ENCODE measurements around the gene RPL10A.

Gene RPL10A

GRCh38 chr6:35474942-35475570 lies 6.9 kb downstream of the RPL10A start:
- no peak for FAIRE-seq
- no peak for DNase-seq (ENCODE audit: low spot score)

- DNase-seq (ENCODE audit: low spot score), result no peak
- FAIRE-seq, result no peak
These were observed 7.4 kb downstream of the RPL10A start for GRCh38 chr6:35475573-35475972.

GRCh38 chr6:35476004-35476403 lies 7.8 kb downstream of the RPL10A start:
- FAIRE-seq (no peak), DNase-seq (ENCODE audit: low spot score) (no peak)

GRCh38 chr6:35477028-35477427 lies 8.8 kb downstream of the RPL10A start:
- DNase-seq (ENCODE audit: low spot score) (no peak), FAIRE-seq (no peak)

GRCh38 chr6:35477551-35478179 lies 9.5 kb downstream of the RPL10A start:
- DNase-seq (ENCODE audit: low spot score) (no peak), FAIRE-seq (no peak)

GRCh38 chr6:35478259-35478658 lies 10.1 kb downstream of the RPL10A start:
- FAIRE-seq, result no peak

GRCh38 chr6:35480176-35480575 lies 12.0 kb downstream of the RPL10A start:
- no peak for DNase-seq (ENCODE audit: low spot score)
- no peak for FAIRE-seq

More at GRCh38 chr6:35478259-35478658, 10.1 kb downstream of the RPL10A start:
- DNase-seq (ENCODE audit: low spot score), result no peak

- DNase-seq (ENCODE audit: low spot score) (no peak), FAIRE-seq (no peak)
These were observed 13.0 kb downstream of the RPL10A start for GRCh38 chr6:35481226-35481625.

GRCh38 chr6:35483062-35483461 lies 14.9 kb downstream of the RPL10A start:
- no peak for FAIRE-seq
- DNase-seq (ENCODE audit: low spot score), result no peak

GRCh38 chr6:35483490-35483889 lies 15.3 kb downstream of the RPL10A start:
- FAIRE-seq, result no peak
- no peak for DNase-seq (ENCODE audit: low spot score)

GRCh38 chr6:35483893-35484645 lies 15.9 kb downstream of the RPL10A start:
- no peak for FAIRE-seq
- DNase-seq (ENCODE audit: low spot score), result no peak

GRCh38 chr6:35484921-35485392 lies 16.8 kb downstream of the RPL10A start:
- no peak for FAIRE-seq

GRCh38 chr6:35485402-35485877 lies 17.2 kb downstream of the RPL10A start:
- FAIRE-seq, result no peak
- DNase-seq (ENCODE audit: low spot score), result no peak

More at GRCh38 chr6:35484921-35485392, 16.8 kb downstream of the RPL10A start:
- DNase-seq (ENCODE audit: low spot score), result peak; percentile 9

GRCh38 chr6:35486005-35486925 lies 18.1 kb downstream of the RPL10A start:
- FAIRE-seq, result no peak
- no peak for DNase-seq (ENCODE audit: low spot score)

- DNase-seq (ENCODE audit: low spot score), result no peak
- FAIRE-seq, result no peak
These were observed 19.7 kb downstream of the RPL10A start for GRCh38 chr6:35487658-35488516.

- FAIRE-seq, result no peak
- no peak for DNase-seq (ENCODE audit: low spot score)
These were observed 20.3 kb downstream of the RPL10A start for GRCh38 chr6:35488517-35488862.

GRCh38 chr6:35489066-35489465 lies 20.9 kb downstream of the RPL10A start:
- no peak for FAIRE-seq
- no peak for DNase-seq (ENCODE audit: low spot score)

- DNase-seq (ENCODE audit: low spot score) (no peak), FAIRE-seq (no peak)
These were observed 22.0 kb downstream of the RPL10A start for GRCh38 chr6:35489995-35490791.

GRCh38 chr6:35490821-35491557 lies 22.8 kb downstream of the RPL10A start:
- no peak for FAIRE-seq
- no peak for DNase-seq (ENCODE audit: low spot score)

Data from RCC 7860 (cell line).